ENCODE data around the gene KIRREL1. TPM values are rescaled to one million over a fixed set of nuclear protein-coding genes. Genes with fewer than 3 reads are reported as not detected.
A peak's percentile ranks its signal among the peaks of the same experiment; 100 is the strongest.

Gene KIRREL1
- total RNA-seq, 1 donor, result 174 TPM

- Histone ChIP-seq H3K9me3 (ENCODE audit: low read depth, low read length) (no peaks in the 10 kb centered on the region), H3K36me3 (ENCODE audit: insufficient read depth, low read length) (peaks cover 23% of the 10 kb centered on the region), H3K79me2 (ENCODE audit: insufficient read depth, low read length) (peaks cover 96% of the 10 kb centered on the region), H3K4me3 (ENCODE audit: insufficient read depth, low read length) (no peak overlapping the region), H2AFZ (ENCODE audit: low read length) (no peak overlapping the region), H3K27ac (ENCODE audit: low read depth, low read length) (no peak overlapping the region), H3K4me1 (ENCODE audit: insufficient read depth, low read length) (peaks cover 2% of the 10 kb centered on the region), H3K4me2 (ENCODE audit: insufficient read depth, low read length) (no peak overlapping the region), H3K27me3 (ENCODE audit: insufficient read depth, low read length) (no peaks in the 10 kb centered on the region), H4K20me1 (ENCODE audit: insufficient read depth, low read length) (peaks cover 94% of the 10 kb centered on the region)
- DNase-seq (ENCODE audit: insufficient read length, low spot score, missing footprints), result no peak
- no peak for TF ChIP-seq CTCF (IDR thresholded peaks at IDR 0.05; ENCODE audit: extremely low read depth, low read depth, low read length)
Measured at GRCh38 chr1:158058237-158058985, 65.0 kb downstream of the KIRREL1 start.

- no peaks in the 10 kb centered on the region for H3K9me3 ChIP-seq (ENCODE audit: low read depth, low read length)
- H3K27ac ChIP-seq (ENCODE audit: low read depth, low read length), result no peak overlapping the region
- H2AFZ ChIP-seq (ENCODE audit: low read length), result no peak overlapping the region
- no peak for DNase-seq (ENCODE audit: insufficient read length, low spot score, missing footprints)
- H3K36me3 ChIP-seq (ENCODE audit: insufficient read depth, low read length), result peaks cover 28% of the 10 kb centered on the region
- no peaks in the 10 kb centered on the region for H3K27me3 ChIP-seq (ENCODE audit: insufficient read depth, low read length)
- H3K4me1 ChIP-seq (ENCODE audit: insufficient read depth, low read length), result no peaks in the 10 kb centered on the region
- H3K4me2 ChIP-seq (ENCODE audit: insufficient read depth, low read length), result no peak overlapping the region
- no peak for TF ChIP-seq CTCF (IDR thresholded peaks at IDR 0.05; ENCODE audit: extremely low read depth, low read depth, low read length)
- H3K4me3 ChIP-seq (ENCODE audit: insufficient read depth, low read length), result no peak overlapping the region
- H4K20me1 ChIP-seq (ENCODE audit: insufficient read depth, low read length), result peaks cover 98% of the 10 kb centered on the region
- peaks cover 100% of the 10 kb centered on the region for H3K79me2 ChIP-seq (ENCODE audit: insufficient read depth, low read length)
Measured at GRCh38 chr1:158059984-158060383, 66.5 kb downstream of the KIRREL1 start.

- no peaks in the 10 kb centered on the region for H3K27me3 ChIP-seq (ENCODE audit: insufficient read depth, low read length)
- peaks cover 4% of the 10 kb centered on the region for H3K4me1 ChIP-seq (ENCODE audit: insufficient read depth, low read length)
- no peak overlapping the region for H2AFZ ChIP-seq (ENCODE audit: low read length)
- no peaks in the 10 kb centered on the region for H3K9me3 ChIP-seq (ENCODE audit: low read depth, low read length)
- H3K4me2 ChIP-seq (ENCODE audit: insufficient read depth, low read length), result no peak overlapping the region
- no peak overlapping the region for H3K27ac ChIP-seq (ENCODE audit: low read depth, low read length)
- no peak for TF ChIP-seq CTCF (IDR thresholded peaks at IDR 0.05; ENCODE audit: extremely low read depth, low read depth, low read length)
- DNase-seq (ENCODE audit: insufficient read length, low spot score, missing footprints), result no peak
- H3K36me3 ChIP-seq (ENCODE audit: insufficient read depth, low read length), result peaks cover 19% of the 10 kb centered on the region
- no peak overlapping the region for H3K4me3 ChIP-seq (ENCODE audit: insufficient read depth, low read length)
- peaks cover 96% of the 10 kb centered on the region for H4K20me1 ChIP-seq (ENCODE audit: insufficient read depth, low read length)
- peaks cover 99% of the 10 kb centered on the region for H3K79me2 ChIP-seq (ENCODE audit: insufficient read depth, low read length)
Measured at GRCh38 chr1:158062174-158062573, 68.7 kb downstream of the KIRREL1 start.

- Histone ChIP-seq H3K27me3 (ENCODE audit: insufficient read depth, low read length) (no peaks in the 10 kb centered on the region), H3K4me3 (ENCODE audit: insufficient read depth, low read length) (no peak overlapping the region), H3K4me1 (ENCODE audit: insufficient read depth, low read length) (peaks cover 22% of the 10 kb centered on the region), H3K4me2 (ENCODE audit: insufficient read depth, low read length) (no peak overlapping the region), H2AFZ (ENCODE audit: low read length) (no peak overlapping the region), H3K79me2 (ENCODE audit: insufficient read depth, low read length) (peaks cover 98% of the 10 kb centered on the region), H3K9me3 (ENCODE audit: low read depth, low read length) (no peaks in the 10 kb centered on the region), H4K20me1 (ENCODE audit: insufficient read depth, low read length) (peaks cover 93% of the 10 kb centered on the region), H3K27ac (ENCODE audit: low read depth, low read length) (peak overlapping the region; percentile 47), H3K36me3 (ENCODE audit: insufficient read depth, low read length) (peaks cover 13% of the 10 kb centered on the region)
- no peak for TF ChIP-seq CTCF (IDR thresholded peaks at IDR 0.05; ENCODE audit: extremely low read depth, low read depth, low read length)
- peak; percentile 95 for DNase-seq (ENCODE audit: insufficient read length, low spot score, missing footprints)
Measured at GRCh38 chr1:158067662-158068061, 74.2 kb downstream of the KIRREL1 start.
